BE2C (cell line): ENCODE results near the gene NRN1L.

Experiments
- DNase-seq: peaks from one replicate; pipeline ENCODE4 v3.0.0-alpha.2; 2020
- H3K27me3 ChIP-seq: fragments of 250-450 bp; sonication (Bioruptor Pico); 2 replicates; pipeline ENCODE4 v1.5.1; 2020; ENCODE audit warnings: mild to moderate bottlenecking
- H3K36me3 ChIP-seq: fragments of 250-450 bp; sonication (Bioruptor Pico); 2 replicates; pipeline ENCODE4 v1.5.1; 2020; ENCODE audit warnings: mild to moderate bottlenecking
- H3K4me1 ChIP-seq: fragments of 250-450 bp; sonication (Bioruptor Pico); 2 replicates; pipeline ENCODE4 v1.5.1; 2020
- H3K4me3 ChIP-seq: 2 replicates; pipeline ENCODE4 v1.5.1; 2011; ENCODE audit warnings: low read depth, low read length
- H3K9me3 ChIP-seq: fragments of 250-450 bp; sonication (Bioruptor Pico); 2 replicates; pipeline ENCODE4 v1.5.1; 2020
- CTCF ChIP-seq: IDR thresholded peaks from 2 replicates; pipeline ENCODE4 v1.5.1; 2012; ENCODE audit warnings: mild to moderate bottlenecking, low read depth, low read length

The NRN1L gene

GRCh38 chr16:67917140-67917851 is 32.6 kb downstream of the NRN1L start:
- Histone ChIP-seq H3K4me3 (no peak overlapping the region), H3K27me3 (no peaks in the 10 kb centered on the region), H3K9me3 (no peaks in the 10 kb centered on the region), H3K4me1 (peaks cover 28% of the 10 kb centered on the region), H3K36me3 (no peaks in the 10 kb centered on the region)
- no peak for TF ChIP-seq CTCF
- DNase-seq = peak; percentile 61

GRCh38 chr16:67917852-67918236 is 33.2 kb downstream of the NRN1L start:
- Histone ChIP-seq H3K36me3 (no peaks in the 10 kb centered on the region), H3K27me3 (no peaks in the 10 kb centered on the region), H3K4me1 (peaks cover 28% of the 10 kb centered on the region), H3K4me3 (no peak overlapping the region), H3K9me3 (no peaks in the 10 kb centered on the region)
- DNase-seq = no peak
- TF ChIP-seq CTCF = no peak

- H3K36me3 ChIP-seq = no peaks in the 10 kb centered on the region
- H3K27me3 ChIP-seq = no peaks in the 10 kb centered on the region
- TF ChIP-seq CTCF = peak; percentile 48
- no peak overlapping the region for H3K4me3 ChIP-seq
- no peaks in the 10 kb centered on the region for H3K9me3 ChIP-seq
- no peak for DNase-seq
- H3K4me1 ChIP-seq = peaks cover 26% of the 10 kb centered on the region
Measured at GRCh38 chr16:67919622-67920221, 35.0 kb downstream of the NRN1L start.

GRCh38 chr16:67922221-67922620 is 37.5 kb downstream of the NRN1L start:
- Histone ChIP-seq H3K9me3 (no peaks in the 10 kb centered on the region), H3K27me3 (no peaks in the 10 kb centered on the region), H3K4me3 (no peak overlapping the region), H3K36me3 (no peaks in the 10 kb centered on the region; the same call in 1 of the 2 replicates), H3K4me1 (peaks cover 25% of the 10 kb centered on the region)
- DNase-seq = no peak
- TF ChIP-seq CTCF = no peak

- H3K4me1 ChIP-seq = peaks cover 20% of the 10 kb centered on the region
- H3K9me3 ChIP-seq = no peaks in the 10 kb centered on the region
- no peaks in the 10 kb centered on the region for H3K27me3 ChIP-seq
- no peak overlapping the region for H3K4me3 ChIP-seq
- peak; percentile 13 for DNase-seq
- no peak; the same call in 1 of the 2 replicates for TF ChIP-seq CTCF
- H3K36me3 ChIP-seq = peaks cover 5% of the 10 kb centered on the region; the same call in 1 of the 2 replicates
Measured at GRCh38 chr16:67922740-67923139, 38.1 kb downstream of the NRN1L start.
